NCI-H2107 treated with DMSO at 0.1 percent for 48 hours (cell line): ENCODE data around the gene TJP2.
A peak's percentile ranks its signal among the peaks of the same experiment; 100 is the strongest.

Experiments
- DNase-seq: peaks from one replicate; lab custom pipeline; 2025; ENCODE audit not compliant: unreplicated experiment; lab: John Stamatoyannopoulos, UW

Gene TJP2

DNA sequence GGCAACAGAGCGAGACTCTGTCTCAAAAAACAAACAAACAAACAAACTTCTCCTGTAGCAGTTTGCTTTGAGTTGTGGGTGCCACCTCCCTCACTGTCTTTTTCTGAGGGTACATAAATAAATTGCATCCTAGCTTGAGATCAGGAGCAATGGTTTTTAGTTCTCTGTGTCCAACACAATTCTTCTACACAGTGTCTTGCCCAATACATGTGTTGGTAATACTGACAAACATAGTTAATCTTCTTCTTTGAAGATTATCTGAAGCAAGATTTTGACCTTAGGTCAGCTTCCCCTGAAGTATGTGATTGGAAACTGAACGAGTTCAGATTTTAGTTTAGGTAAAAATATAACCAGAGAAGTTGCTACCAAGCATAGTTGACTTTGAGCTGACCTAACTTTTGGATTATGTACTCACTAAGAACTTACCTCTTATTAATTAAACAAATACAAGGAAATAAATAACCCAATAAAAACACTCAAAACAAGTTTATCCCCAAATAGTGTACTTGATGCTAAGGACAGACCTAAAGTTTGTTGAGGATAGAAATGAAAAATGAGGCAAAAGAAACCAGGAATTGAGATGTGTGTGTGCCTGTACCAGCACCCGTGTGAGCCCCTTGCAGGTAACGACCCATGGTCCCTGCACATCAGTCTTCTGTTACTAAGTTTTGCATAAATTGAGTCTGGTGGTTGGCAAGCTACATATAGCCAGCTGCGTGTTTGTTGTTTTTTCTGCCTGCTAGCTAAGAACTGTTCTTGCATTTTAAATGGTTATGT, 16.2 kb downstream of the TJP2 start:
- DNase-seq: no peak

DNA sequence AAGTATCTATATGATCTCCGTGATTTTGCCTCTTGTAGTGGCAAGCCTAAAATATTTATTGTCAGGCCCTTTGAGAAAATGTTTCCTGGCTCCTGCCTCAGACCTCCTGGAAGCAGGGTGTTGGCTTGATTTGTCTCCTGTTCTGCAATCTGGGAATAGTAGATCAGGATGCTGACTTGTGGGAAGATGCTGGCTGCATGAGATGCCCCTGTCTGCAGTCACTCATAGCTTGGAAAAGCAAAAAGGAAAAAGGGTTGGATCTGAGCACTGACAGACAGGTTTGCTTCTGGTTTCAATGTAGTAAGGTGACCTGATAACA, 16.7 kb downstream of the TJP2 start:
- DNase-seq: no peak

DNA sequence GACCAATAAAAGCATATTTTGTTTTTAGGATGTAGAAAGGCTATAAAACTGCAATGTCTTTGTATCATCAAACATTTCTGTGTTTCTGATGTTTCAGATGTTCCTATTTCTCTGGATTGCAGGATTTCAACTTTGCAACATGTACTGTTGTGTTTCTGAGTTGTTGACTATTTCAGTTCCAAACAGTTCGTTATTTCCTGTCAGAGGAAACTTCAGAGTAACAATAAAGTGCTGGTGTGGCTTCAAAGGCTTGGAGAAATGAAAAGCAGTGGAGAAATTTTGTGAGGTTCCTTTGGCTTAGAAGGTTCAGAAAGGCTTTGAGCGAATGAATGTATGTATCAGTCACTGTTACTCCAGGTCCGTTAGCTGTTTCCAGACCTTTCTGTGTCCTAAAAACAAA, 17.2 kb downstream of the TJP2 start:
- no peak for DNase-seq

GRCh38 chr9:69192214-69192613, 18.1 kb downstream of the TJP2 start:
- DNase-seq: no peak

DNA sequence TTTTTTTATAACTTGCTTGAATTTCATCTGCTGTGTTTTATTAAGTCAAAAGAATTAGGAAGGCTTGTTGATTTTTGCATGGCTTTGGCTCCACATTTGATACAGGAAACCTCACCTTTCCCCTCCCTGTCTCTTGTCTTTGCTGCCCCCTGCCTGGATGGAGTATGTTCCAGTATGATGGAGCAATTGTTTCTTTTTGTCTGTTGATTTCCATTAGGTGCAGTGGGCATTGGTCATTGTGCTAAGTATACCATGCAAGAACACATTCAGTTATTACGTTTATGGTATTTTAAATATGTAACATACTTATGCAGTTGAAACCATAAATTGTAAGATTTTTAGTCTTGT, 19.6 kb downstream of the TJP2 start:
- DNase-seq: peak; percentile 34

GRCh38 chr9:69194702-69195418, 20.8 kb downstream of the TJP2 start:
- no peak for DNase-seq

GRCh38 chr9:69195668-69196067, 21.6 kb downstream of the TJP2 start:
- DNase-seq: no peak

GRCh38 chr9:69197687-69198086, 23.6 kb downstream of the TJP2 start:
- DNase-seq: no peak

GRCh38 chr9:69198521-69199220, 24.6 kb downstream of the TJP2 start:
- DNase-seq: no peak

GRCh38 chr9:69199769-69200470, 25.8 kb downstream of the TJP2 start:
- no peak for DNase-seq

DNA sequence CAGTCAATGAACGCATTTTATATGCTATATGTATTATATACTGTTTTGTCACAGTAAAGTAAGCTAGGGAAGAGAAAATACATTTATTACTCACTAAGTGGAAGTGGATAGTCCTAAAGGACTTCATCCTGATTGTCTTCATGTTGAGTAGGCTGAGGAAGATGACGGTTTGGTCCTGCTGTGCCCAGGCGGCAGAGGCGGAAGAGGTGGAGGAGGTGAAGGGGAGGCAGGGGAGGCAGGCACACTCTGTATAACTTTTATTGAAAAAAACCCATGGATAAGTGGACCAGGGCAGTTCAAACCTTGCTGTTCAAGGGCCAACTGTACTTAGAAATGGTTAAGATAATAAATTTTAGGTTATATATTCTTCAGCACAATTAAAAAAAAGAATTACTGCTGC, 28.5 kb downstream of the TJP2 start:
- no peak for DNase-seq

DNA sequence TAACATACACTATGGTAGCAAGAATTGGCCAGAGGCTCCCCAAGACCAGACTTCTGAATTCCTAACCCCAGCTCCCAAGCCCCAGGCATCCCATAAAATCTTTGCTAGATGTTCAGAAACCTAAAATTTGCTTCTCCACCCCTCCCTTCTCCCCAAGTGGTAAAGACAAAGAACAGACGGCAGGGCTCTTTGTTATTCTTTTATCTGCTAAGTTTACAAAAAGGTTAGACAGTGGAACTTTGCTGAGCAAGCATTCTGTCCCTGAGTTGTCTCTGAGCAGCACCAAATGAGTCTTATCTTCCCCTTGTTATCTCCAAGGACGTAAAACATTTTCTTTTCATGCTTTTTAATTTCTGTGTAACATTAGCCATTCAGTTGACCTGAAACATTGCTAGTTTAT, 30.2 kb downstream of the TJP2 start:
- DNase-seq: no peak

GRCh38 chr9:69204849-69205248, 30.8 kb downstream of the TJP2 start:
- DNase-seq: no peak

DNA sequence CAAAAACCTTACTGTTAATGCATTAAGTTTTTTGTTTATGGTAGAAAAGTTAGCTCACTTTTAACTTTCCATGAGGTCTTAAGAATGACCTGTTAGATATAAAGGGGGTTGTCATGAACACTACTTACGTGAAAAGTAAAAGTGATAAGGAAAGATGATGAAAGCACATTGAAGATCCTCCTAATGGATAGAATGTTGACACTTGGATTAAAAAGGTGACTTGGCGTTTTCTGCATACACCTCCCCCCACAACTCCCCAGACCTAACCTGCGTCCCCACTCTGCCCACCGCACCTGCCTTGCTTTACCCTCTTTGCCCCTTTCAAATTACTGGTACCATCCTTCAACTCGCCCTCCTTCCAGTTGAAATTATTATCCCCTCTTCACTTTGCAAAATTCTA, 32.0 kb downstream of the TJP2 start:
- no peak for DNase-seq

DNA sequence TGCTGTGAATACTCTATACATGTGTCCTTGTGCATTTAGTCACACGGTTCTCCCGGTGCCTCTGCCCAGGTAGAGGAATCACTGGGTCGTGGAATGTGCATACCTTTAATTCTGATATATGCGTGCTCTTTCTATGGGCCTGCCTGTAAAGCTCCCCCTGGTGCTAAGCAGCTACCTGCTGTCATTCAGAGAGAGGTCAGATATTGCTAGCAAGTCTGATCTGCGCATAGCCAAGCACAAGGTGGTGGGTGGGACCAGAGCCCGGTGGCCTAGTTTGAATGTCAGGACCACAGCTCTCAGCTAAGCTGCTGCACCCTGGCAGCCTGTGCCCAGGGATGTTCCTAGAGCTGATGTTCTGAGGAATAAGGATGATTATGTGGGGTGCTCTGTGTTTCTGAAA, 33.4 kb downstream of the TJP2 start:
- no peak for DNase-seq

GRCh38 chr9:69211424-69212036, 37.5 kb downstream of the TJP2 start:
- DNase-seq: no peak

DNA sequence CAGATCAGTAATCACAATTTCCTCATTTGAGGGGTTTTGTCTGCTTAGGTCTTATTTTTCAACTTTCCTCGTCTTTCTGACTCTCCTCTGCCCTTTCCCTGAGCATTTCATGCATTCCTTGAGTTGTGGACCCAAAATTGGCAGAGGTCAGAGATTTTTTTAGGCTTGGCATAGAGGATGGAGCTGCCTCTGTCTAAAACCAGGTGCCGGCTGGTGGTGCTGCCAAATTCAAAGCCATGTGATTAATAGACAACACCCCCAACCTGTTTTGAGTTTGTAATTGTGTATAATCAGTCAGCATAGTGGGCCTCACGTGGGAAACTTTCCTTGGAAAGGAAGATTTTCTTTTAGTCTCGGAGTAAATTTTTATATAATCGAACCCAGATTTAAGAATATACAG, 39.6 kb downstream of the TJP2 start:
- no peak for DNase-seq

- DNase-seq: no peak
Measured at GRCh38 chr9:69214939-69215338, 40.9 kb downstream of the TJP2 start.

DNA sequence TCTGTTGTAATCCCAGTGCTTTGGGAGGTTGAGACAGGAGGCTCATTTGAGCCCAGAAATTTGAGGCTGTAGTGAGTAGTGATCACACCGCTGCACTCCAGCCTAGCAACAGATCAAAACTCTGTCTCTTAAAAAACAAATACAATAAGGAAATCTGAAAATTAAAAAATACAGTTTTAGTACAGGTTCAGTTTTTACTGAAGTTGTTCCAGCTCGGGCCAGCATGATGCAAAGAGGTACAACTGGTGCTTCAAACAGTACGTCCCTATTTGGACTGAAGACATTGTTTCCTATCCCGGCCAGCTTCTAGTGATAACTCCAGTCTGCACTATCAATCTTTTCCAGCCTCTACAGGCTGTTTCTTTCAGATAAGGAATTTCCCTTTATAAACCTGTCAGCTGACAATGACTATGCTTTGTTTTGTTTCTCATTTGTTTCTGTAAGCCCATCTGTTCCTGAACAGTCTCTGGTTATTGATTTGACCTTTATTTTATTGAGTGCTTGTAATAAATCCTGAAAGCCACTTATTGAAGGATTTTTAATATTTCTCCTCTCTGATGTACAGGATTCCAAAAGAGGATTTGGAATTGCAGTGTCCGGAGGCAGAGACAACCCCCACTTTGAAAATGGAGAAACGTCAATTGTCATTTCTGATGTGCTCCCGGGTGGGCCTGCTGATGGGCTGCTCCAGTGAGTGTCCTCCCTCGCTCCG, 41.9 kb downstream of the TJP2 start:
- DNase-seq: no peak

GRCh38 chr9:69218166-69218565, 44.1 kb downstream of the TJP2 start:
- peak; percentile 4 for DNase-seq

DNA sequence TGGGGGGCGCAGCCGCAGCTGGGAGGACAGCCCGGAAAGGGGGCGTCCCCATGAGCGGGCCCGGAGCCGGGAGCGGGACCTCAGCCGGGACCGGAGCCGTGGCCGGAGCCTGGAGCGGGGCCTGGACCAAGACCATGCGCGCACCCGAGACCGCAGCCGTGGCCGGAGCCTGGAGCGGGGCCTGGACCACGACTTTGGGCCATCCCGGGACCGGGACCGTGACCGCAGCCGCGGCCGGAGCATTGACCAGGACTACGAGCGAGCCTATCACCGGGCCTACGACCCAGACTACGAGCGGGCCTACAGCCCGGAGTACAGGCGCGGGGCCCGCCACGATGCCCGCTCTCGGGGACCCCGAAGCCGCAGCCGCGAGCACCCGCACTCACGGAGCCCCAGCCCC, 47.0 kb downstream of the TJP2 start:
- no peak for DNase-seq
